WERI-Rb-1 (cell line): ENCODE data around the gene RAB30.

Experiments used
- DNase-seq: peaks from one replicate; pipeline ENCODE4 v3.0.0-alpha.2; 2020
- H3K27ac ChIP-seq: fragments of 250-450 bp; sonication (Bioruptor Pico); 2 replicates; pipeline ENCODE4 v1.5.1; 2020; ENCODE audit warnings: mild to moderate bottlenecking, moderate library complexity
- H3K27me3 ChIP-seq: fragments of 250-450 bp; sonication (Bioruptor Pico); 2 replicates; pipeline ENCODE4 v1.5.1; 2021; ENCODE audit warnings: mild to moderate bottlenecking, low read depth, moderate library complexity; ENCODE audit not compliant: insufficient read depth, severe bottlenecking
- H3K36me3 ChIP-seq: fragments of 250-450 bp; sonication (Bioruptor Pico); 2 replicates; pipeline ENCODE4 v1.5.1; 2020; ENCODE audit warnings: mild to moderate bottlenecking, moderate library complexity
- H3K4me3 ChIP-seq: 2 replicates; pipeline ENCODE4 v1.5.1; 2011; ENCODE audit warnings: low read depth, mild to moderate bottlenecking, control low read depth, low read length
- H3K9me3 ChIP-seq: fragments of 250-450 bp; sonication (Bioruptor Pico); 2 replicates; pipeline ENCODE4 v1.5.1; 2021; ENCODE audit warnings: mild to moderate bottlenecking, moderate library complexity; ENCODE audit not compliant: severe bottlenecking
- TF ChIP-seq, protein P1 (sequence below): IDR thresholded peaks from 2 replicates; pipeline ENCODE4 v1.5.1; 2011; ENCODE audit warnings: low read depth, mild to moderate bottlenecking, control low read depth, inconsistent platforms, low read length

RAB30 gene

GRCh38 chr11:83051760-83052671, 19.7 kb downstream of the RAB30 start:
- Histone ChIP-seq H3K4me3 (peak overlapping the region; percentile 17), H3K27ac (peak overlapping the region; percentile 40)

GRCh38 chr11:83047515-83048225, 24.0 kb downstream of the RAB30 start:
- TF ChIP-seq, protein P1, sequence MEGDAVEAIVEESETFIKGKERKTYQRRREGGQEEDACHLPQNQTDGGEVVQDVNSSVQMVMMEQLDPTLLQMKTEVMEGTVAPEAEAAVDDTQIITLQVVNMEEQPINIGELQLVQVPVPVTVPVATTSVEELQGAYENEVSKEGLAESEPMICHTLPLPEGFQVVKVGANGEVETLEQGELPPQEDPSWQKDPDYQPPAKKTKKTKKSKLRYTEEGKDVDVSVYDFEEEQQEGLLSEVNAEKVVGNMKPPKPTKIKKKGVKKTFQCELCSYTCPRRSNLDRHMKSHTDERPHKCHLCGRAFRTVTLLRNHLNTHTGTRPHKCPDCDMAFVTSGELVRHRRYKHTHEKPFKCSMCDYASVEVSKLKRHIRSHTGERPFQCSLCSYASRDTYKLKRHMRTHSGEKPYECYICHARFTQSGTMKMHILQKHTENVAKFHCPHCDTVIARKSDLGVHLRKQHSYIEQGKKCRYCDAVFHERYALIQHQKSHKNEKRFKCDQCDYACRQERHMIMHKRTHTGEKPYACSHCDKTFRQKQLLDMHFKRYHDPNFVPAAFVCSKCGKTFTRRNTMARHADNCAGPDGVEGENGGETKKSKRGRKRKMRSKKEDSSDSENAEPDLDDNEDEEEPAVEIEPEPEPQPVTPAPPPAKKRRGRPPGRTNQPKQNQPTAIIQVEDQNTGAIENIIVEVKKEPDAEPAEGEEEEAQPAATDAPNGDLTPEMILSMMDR: no peak
- DNase-seq: no peak
- Histone ChIP-seq H3K9me3 (no peaks in the 10 kb centered on the region), H3K27ac (no peak overlapping the region), H3K4me3 (no peak overlapping the region), H3K36me3 (no peaks in the 10 kb centered on the region), H3K27me3 (no peaks in the 10 kb centered on the region)

More at GRCh38 chr11:83051760-83052671, 19.7 kb downstream of the RAB30 start:
- no peaks in the 10 kb centered on the region for H3K9me3 ChIP-seq
- no peaks in the 10 kb centered on the region for H3K27me3 ChIP-seq
- H3K36me3 ChIP-seq: no peaks in the 10 kb centered on the region
- TF ChIP-seq, protein P1: no peak
- peak; percentile 67 for DNase-seq

- TF ChIP-seq, protein P1: no peak
- H3K4me3 ChIP-seq: no peak overlapping the region
Observed at GRCh38 chr11:83046621-83047172, 25.0 kb downstream of the RAB30 start.

GRCh38 chr11:83044958-83045712, 26.6 kb downstream of the RAB30 start:
- TF ChIP-seq, protein P1: no peak
- no peak overlapping the region for H3K27ac ChIP-seq
- H3K36me3 ChIP-seq: no peaks in the 10 kb centered on the region
- no peaks in the 10 kb centered on the region for H3K9me3 ChIP-seq
- H3K27me3 ChIP-seq: no peaks in the 10 kb centered on the region
- no peak overlapping the region for H3K4me3 ChIP-seq
- no peak for DNase-seq

More at GRCh38 chr11:83046621-83047172, 25.0 kb downstream of the RAB30 start:
- H3K9me3 ChIP-seq: no peaks in the 10 kb centered on the region
- no peak overlapping the region for H3K27ac ChIP-seq
- H3K36me3 ChIP-seq: no peaks in the 10 kb centered on the region
- no peaks in the 10 kb centered on the region for H3K27me3 ChIP-seq
- DNase-seq: no peak

DNA sequence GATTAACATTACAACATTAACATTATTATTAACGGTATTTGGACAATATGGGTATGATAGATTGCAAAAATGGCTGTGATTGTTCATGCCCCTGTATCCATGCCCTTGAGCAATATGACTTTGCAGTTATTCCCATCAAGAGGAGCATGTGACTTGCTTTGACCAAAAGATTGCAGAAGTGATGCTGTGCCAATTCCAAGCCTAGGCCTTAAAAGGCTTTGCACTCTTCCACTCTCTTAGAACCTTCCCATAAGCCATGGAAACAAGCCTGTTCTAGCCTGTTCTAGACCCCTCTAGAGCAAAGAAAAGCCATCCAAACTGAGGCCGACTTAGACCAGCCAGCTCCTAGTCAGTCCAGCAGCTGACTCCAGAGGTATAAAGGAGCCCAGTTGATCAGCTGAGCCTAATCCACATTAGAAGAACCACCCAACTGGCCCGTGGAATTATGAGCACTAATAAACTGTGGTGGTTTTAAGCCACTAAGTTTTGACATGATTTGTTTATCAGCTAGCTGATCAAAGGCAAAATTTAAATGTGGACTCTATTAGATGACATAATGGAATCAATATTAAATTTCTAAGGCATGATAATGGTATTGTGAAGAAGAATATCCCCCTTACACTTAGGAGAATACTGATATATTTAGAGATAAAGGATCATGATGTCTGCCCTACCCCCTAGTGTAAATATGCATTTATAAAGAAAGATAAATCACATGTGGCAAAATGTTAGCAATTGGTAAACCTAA, 28.6 kb downstream of the RAB30 start:
- no peak overlapping the region for H3K27ac ChIP-seq
- TF ChIP-seq, protein P1: no peak
- DNase-seq: peak; percentile 16
- no peaks in the 10 kb centered on the region for H3K27me3 ChIP-seq
- H3K36me3 ChIP-seq: no peaks in the 10 kb centered on the region
- H3K9me3 ChIP-seq: no peaks in the 10 kb centered on the region
- no peak overlapping the region for H3K4me3 ChIP-seq
